HG03135 (cell line): ENCODE measurements around the gene IAH1.

Experiments used
- ATAC-seq: cut with Tn5 transposase; IDR thresholded peaks from one replicate; pipeline ENCODE4 v1.9.1; 2021; ENCODE audit warnings: mild to moderate bottlenecking, moderate library complexity; ENCODE audit not compliant: unreplicated experiment

The IAH1 gene, protein sequence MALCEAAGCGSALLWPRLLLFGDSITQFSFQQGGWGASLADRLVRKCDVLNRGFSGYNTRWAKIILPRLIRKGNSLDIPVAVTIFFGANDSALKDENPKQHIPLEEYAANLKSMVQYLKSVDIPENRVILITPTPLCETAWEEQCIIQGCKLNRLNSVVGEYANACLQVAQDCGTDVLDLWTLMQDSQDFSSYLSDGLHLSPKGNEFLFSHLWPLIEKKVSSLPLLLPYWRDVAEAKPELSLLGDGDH

GRCh38 chr2:9474361-9475057, at the start of gene IAH1:
IAH1 (plus strand) TSS chr2:9474551; CDS start chr2:9474567, 16 bp downstream.
- peak; percentile 71 for ATAC-seq

DNA sequence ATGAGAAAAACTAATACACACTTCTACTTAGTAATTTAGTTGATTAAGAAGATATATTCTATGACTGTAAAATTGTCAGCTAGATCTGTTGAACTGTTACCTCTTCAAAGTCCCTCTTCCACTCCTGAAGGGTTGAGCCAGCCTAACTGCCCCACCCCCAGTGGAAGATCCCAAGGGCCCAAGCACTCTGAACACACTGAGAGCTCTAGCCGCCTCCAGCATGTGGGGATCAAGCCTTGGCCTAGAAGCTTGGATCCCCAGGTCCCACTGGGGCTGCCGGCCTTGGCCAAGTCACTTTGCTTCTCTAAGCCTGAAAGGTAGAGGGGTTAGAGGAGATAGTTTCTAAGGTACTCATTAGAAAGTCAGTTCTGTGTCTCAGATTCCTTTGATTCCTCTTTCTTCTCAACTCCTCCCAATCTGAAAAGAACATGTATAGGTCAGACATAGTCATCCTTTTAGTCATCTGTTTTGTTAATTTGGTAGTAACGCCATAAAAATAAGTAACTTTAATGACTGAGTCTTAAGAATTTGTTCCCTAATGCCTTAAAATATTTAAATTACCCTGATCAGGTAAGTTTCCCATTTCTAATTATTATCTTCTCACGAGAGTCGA, 45.3 kb upstream of the IAH1 start:
- no peak for ATAC-seq

GRCh38 chr2:9430316-9431293, 43.7 kb upstream of the IAH1 start:
- ATAC-seq: no peak

- no peak for ATAC-seq
Measured at GRCh38 chr2:9434489-9434888, 39.9 kb upstream of the IAH1 start.

GRCh38 chr2:9439536-9439935, 34.8 kb upstream of the IAH1 start:
- ATAC-seq: no peak

DNA sequence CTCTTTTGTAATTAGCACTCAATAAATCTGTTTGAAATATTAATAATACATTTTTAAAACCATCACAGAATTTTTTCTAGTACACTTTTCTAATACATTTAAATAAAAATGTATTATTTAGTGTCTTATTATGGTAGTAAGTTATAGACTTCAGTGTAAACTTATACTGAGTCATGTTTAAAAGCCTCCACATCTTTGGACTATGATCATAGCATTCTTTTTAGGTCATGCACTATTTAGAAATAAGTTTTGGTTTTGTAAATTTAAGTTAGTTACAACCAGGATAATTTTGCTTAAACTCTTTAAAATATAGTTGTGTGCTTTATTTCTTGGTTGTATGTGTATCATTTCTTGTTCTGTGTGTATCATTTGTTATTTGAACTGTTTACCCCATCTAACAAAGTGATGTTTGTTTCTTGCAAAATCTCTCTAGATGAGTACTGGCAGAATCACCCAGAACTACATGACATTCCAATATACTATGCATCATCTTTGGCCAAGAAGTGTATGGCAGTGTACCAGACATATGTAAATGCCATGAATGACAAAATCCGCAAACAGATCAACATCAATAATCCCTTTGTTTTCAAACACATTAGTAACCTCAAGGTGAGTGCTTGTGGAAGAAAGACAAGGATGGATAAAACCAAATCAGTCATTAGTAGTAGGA, 34.2 kb upstream of the IAH1 start:
- ATAC-seq: no peak

DNA sequence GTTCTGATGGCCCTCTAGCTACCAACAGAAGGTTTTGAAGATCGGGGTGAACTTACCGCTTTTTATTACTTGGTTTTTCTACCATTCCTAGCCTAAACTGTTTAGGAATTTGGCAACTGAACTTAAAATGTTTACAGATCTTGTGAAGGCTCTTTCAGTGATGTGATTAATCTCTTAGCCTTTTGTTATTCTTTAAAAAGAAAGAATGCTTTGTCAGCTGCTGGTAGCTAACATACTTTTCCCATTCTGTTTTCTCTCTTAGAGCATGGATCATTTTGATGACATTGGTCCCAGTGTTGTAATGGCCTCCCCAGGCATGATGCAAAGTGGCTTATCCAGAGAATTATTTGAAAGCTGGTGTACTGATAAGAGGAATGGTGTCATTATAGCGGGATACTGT, 32.8 kb upstream of the IAH1 start:
- no peak for ATAC-seq

- no peak for ATAC-seq
Measured at GRCh38 chr2:9443526-9443925, 30.8 kb upstream of the IAH1 start.

DNA sequence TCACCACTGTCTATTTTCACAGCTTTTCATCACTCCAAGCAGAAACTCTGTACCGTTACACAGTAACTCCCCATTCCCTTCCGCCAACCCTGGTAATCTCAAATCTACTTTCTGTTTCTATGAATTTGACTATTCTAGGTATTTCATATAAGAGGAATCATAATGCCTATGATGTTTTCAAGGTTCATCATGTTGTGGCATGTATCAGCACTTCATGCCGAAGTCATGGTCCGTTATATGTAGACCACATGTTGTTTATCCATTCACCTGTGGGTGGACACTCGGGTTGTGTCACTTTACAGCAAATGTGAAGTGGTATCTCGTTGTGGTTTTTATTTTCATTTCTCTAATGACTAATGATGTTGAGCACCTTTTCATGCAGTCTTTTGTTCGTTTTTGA, 29.3 kb upstream of the IAH1 start:
- ATAC-seq: no peak

GRCh38 chr2:9451231-9451630, 23.1 kb upstream of the IAH1 start:
- ATAC-seq: no peak

DNA sequence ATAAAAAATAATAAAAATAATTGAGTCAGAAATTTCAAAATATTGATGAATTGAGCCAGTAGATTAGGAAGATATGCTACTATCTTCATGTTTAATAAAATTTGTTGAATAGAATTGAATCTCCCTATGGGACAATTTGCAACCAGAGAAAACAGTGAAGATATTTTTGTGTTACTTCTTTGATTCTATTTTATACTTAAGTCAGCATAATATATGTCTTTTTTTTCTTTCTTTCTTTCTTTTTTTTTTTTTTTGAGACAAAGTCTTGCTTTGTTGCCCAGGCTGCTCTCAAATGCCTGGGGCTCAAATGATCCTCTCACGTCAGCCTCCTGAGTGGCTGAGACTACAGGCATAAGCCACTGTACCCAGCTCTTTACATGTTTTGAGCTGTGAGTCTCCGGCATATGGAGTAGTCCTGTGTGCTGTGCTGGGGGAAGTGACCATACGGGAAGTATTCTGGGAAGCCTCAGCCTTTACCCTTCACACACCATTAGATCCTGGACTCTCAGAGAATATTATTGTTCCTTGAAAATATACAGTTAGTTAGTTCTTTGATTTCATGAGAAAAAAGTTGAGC, 13.8 kb upstream of the IAH1 start:
- no peak for ATAC-seq

DNA sequence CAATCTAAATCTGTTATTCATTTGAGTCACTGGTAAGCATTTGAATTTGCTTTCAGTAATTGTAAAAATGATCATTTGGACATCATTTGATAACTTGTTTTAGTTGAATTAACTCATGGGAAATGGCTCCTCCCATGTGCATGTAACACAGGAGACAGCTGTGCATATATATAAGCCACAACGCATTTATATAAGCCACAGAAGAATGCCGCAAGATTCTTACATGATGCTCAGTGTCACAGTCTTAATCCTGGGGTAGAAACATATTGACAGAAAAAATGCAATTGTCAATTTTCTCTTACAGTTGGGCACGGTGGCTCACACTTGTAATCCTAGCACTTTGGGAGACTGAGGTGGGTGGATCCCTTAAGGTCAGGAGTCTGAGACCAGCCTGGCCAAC, 13.3 kb upstream of the IAH1 start:
- no peak for ATAC-seq

DNA sequence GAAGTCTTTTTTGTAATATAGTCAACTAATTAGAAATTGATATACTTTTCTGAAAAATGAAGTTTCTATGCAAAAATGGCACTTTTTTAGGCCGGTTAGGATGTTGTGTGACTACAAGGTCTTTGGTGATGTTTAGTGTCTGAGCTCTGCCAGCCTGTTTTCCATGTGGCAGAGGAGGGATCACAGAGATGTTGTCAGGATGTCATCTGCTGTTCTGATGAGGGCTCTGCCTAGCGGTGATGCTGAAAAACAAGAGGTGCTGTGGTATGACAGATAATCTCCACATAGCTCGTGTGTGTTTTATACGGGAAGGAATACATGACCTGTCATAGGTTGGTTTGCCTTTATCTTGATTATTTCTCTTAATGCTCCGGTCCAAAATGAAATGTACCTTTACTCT, 12.0 kb upstream of the IAH1 start:
- no peak for ATAC-seq

- ATAC-seq: no peak
Measured at GRCh38 chr2:9462886-9463697, 11.3 kb upstream of the IAH1 start.

DNA sequence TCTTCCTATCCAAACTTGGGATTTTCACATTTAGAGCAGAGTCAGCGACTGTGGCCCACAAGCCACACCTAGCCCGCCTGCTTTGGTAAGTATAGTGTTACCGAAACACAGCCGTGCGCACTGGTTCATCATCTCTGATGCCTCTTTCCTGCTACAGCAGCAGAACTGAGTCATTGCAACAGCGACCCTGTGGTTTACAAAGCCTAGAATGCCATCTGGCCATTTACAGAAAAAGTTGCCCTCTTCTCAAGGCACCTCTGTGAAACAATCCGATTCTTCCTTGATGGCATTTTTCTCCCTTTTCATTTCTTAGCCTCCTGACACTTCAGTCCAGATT, 10.7 kb upstream of the IAH1 start:
- no peak for ATAC-seq

- no peak for ATAC-seq
Measured at GRCh38 chr2:9465170-9465569, 9.2 kb upstream of the IAH1 start.

DNA sequence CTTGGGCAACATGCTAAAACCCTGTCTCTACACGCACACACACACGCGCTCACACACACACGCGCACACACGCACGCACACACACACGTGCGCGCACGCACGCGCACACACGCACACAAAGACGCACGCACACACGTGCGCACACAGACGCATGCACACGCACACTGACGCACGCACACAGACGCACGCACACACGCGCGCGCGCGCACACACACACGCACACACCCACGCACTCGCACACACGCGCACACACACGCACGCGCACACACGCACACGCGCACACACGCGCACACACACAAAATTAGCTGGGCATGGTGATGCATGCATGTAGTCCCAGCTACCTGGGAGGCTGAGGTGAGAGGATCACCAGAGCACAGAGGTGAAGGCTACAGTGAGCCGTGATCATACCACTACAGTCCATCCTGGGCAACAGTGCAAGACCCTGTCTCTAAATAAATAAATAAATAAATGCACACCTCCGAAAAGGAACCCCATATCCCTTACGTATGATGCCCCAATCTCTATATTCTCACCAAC, 8.1 kb upstream of the IAH1 start:
- ATAC-seq: no peak

GRCh38 chr2:9467687-9468086, 6.7 kb upstream of the IAH1 start:
- ATAC-seq: no peak

- no peak for ATAC-seq
Measured at GRCh38 chr2:9471206-9471605, 3.1 kb upstream of the IAH1 start.
